Amniotic epithelial cell (primary cell): ENCODE measurements around the gene CPE.
A peak's percentile ranks its signal among the peaks of the same experiment; 100 is the strongest.
"Not testable (repeated sequence)": the region's sequence is repeated elsewhere in the genome, so short reads cannot be mapped to it uniquely, and the experiment has no call there.

Experiments used
- DNase-seq: peaks from one replicate; pipeline ENCODE4 v3.0.0-alpha.2; 2010; ENCODE audit warnings: low read depth

The CPE gene

DNA sequence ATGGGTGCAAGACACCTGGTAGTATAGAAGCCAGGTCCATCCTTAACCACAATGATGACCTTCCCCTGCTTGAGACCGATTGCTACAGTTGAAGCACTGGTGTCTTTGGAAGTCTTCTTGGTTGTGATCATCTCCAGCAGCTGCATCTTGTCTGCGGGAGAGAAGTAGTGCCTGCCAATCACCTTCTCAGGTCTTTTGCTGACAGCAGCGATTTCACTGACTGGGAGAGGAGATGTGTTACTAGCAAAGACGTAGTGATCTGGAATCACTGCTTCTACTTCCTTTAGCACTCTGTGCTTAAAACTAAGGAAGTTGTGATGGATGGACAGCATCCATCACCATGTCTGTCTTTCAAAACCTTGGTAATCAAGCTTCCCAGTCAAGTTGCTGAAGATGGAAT, 25.9 kb downstream of the CPE start:
- DNase-seq: no peak

GRCh38 chr4:165410214-165410613, 31.4 kb downstream of the CPE start:
- DNase-seq: no peak

- no peak for DNase-seq
These were observed 37.1 kb downstream of the CPE start for GRCh38 chr4:165415910-165416309.

DNA sequence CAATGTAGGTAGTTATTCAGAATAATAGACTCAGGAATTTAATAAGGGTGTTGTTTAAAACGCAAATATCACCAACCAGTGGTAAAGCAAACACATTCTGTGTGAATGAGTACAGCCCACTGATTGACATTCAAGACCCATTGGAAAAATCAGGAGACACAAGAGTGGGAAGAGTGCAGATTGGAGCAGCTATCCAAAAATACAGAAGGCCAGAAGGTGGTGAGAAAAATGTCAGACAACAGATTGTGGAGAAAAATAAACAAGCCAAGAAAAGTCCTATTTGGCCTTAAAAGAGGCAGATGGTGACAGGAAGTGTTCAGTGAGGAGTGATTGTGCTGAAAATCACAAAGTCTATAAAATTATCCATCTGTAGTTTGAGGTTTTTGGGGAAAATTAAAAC, 39.3 kb downstream of the CPE start:
- no peak for DNase-seq

GRCh38 chr4:165425629-165426028, 46.8 kb downstream of the CPE start:
- no peak for DNase-seq

DNA sequence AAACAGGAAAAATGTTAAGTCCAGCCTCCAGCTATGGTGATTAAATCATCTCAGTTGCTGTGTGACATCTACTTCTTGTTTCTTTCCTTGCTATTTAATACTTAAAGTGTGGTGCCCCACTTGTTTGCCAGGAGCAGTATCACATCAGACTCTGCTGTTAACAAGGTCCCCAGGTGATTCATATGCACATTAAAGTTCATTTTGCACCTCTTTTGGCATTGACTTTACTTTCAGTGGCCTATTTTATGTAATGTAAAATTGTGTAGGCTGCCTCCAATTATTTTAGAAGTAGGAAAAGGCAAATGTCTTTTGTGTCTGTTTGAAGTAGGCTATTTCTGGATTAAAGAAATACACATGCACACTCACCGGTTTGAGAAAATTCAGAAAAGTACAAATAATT, 47.5 kb downstream of the CPE start:
- DNase-seq: no peak

- DNase-seq: no peak
These were observed 48.0 kb downstream of the CPE start for GRCh38 chr4:165426823-165427222.

DNA sequence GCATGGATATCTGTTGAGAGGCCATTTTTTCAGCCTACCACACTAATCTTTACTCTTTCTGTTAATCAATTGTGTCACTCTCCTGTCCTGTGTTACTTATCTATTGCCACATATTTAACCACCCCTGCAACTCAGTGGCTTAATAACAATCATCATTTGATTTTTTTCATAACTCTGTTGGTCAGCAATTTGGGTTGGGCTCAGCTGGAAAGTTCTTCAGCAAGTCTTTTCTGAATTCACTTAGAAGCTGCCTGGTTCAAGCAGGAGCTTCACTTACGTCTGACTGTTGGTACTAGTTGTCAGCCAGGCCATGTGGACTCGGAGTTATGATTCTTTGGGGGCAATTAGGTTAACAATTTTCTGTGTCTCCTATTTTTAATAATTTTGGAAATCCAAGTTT, 50.1 kb downstream of the CPE start:
- no peak for DNase-seq

- peak; percentile 33 for DNase-seq
These were observed 54.7 kb downstream of the CPE start for GRCh38 chr4:165433529-165433928.

DNA sequence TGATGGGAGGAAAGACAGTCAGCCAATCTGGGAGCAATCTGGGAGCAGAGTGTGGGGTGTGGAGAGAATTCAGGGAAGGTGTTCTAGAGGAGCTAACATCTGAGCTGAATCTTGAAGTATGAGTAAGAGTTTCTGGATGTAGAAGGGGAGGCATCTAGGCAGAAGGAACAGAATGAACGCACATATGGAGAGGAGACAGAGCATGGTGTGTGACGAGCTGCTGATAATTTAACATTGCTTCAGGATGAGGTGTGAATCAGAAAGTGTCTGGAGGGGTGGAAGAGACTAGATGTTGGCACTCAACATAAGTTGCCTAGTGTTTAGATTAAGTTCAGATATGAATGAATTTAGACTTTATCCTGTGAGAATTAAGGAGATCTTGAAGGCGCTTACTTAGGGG, 58.9 kb downstream of the CPE start:
- DNase-seq: no peak

- no peak for DNase-seq
These were observed 60.5 kb downstream of the CPE start for GRCh38 chr4:165439344-165439743.

DNA sequence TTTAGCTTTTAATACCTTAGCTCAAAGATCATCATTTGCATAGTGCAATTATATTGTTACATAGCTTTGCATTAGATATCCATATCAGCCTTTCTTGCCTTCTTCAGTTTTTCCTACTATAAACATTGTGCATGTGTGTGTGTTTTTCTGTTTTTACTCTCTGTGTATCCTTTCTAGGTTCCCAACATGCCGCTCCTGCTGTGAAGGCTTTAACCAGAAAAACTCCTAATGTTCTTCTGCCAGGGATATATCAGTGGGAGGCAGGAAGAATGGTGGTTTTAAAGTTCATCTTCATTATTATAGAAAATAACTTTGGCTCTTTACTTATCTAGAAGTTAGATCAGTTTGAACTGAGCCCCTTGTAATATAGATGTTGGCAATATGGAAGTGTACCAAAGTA, 61.2 kb downstream of the CPE start:
- no peak for DNase-seq

DNA sequence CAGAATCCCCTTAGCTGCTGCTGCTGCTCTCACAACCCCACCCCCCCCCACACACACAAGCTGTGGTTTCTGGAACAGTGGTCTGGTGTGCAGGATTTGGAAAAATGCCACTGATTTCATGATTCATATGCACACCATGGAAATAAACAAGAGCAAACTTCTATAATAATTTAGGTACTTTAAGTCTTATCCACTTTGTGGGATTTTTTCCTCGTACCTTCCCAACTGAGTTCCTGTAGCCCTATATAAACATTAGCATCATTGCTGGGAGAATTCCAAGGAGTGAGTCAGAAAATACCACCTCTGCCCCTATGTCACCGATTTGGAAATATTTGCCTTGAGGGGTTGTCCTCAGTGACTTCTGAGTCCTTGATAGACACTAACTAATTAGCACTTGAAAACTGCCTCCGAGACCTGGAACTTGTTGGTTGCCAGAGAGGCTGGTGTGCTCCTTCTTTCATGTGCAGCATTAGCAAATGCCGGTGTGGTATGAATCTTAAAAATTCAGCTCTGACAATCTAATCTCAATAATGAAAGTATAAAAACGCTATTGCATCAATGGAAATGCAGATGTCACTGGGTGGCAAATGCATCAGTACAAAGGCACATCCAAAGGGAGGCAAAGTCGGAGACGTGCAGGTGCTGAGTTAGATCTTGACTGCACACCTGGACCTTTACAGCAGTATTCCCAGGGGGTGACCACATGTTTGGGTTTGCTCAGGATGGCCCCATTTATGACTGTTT, 61.8 kb downstream of the CPE start:
- peak; percentile 93 for DNase-seq

DNA sequence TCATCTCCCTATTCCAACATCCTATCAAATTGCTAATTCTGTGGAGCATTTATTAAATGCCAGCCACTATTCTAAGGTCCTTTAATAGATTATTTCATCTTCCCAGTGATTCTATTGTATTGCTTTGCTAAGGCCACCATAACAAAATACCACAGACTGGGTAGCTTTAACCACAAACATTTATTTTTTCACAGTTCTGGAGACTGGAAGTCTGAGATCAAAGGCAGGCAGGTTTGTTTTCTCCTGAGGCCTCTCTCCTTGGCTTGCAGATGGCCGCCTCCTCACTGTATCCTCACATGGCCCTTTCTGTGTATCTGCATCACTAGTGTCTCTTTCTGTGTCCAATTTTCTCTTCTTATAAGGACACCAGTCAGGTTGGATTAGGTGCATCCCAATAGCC, 64.5 kb downstream of the CPE start:
- no peak for DNase-seq

GRCh38 chr4:165448700-165449099, 69.9 kb downstream of the CPE start:
- no peak for DNase-seq

DNA sequence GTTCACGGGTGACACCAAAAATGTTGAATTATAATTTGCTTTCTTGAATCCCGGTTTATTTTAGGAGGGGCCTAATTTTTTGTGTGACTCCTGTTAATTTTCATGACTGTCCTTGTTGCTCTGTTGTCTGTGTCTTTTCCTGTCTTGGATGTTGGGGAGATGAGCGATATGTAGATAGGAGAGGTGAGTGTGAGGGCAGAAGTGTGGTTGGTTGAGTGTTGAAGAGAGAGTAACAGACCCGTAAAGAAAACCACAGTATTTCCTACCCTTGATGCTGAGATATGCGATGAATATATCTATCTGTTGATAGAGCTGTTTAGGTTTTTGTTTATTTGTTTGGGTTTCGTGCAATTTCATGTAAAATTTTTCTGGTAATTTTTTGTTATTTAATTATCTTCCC, 70.5 kb downstream of the CPE start:
- no peak for DNase-seq

DNA sequence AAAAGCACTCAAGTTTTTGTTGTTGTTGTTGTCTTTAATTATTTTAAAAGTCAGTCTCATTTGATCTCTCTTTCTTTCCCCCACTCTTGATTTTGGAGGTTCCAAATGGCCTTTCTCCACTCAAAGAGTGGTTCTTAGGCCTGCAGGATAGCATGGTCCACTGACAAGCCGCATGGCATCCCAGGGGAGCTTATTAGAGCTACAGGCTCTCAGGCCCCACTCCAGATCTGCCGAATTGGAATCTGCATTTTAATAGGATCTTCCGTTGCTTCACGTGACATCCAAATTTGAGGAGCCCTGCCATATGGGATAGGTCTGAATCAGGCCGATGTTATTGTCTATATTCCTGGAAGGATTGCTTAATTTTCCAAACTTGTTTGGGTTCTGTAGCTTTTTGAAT, 72.1 kb downstream of the CPE start:
- no peak for DNase-seq

DNA sequence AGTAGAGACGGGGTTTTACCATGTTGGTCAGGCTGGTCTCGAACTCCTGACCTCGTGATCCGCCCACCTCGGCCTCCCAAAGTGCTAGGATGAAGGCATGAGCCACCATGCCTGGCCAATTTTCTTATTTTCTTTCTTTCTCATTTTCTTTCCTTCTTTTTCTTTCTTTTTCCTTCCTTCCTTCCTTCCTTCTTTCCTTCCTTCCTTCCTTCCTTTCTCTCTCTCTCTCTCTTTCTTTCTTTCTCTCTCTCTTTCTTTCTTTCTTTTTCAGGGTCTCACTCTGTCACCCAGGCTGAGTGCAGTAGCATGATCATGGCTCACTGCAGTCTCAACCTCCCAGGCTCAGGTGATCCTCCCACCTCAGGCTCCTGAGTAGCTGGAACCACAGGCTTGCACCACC, 74.3 kb downstream of the CPE start:
- not testable (repeated sequence) for DNase-seq

DNA sequence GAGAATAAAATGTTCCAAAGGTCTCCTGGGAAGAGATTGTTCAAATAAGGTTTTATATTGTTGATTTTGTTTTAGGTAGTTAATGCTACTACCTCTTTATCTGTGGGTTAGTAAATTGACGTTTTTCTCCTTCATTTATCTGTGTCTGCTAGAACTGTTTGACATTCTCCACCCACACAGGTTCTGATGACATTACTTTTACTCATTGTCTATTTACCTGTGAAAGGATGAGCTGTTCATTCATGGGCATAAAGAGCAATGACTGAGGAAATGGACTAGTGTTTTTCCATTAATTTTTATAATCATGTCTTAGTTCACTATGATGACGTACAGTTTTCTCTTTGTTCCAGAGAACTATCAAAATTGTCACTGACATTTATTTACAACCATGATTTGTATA, 75.6 kb downstream of the CPE start:
- no peak for DNase-seq

- DNase-seq: no peak
These were observed 79.0 kb downstream of the CPE start for GRCh38 chr4:165457793-165458192.

DNA sequence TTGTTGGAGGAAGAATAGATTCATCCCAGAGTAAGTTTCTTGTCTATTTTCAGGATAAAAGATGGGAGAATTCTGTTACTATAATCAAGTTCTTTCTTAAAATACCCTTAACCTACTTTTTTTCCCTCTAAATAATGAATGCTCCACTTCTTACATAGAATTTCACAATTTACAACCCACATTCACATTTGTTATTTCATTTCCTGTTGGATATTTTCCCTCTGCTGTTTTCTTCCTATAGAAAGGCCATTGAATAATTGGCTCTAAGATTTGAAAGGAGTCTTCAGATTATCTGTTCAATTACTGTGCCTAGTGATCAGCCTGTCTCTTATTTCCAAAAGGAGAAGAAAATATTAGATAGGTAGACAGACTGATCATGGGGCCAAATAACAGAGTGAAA, 79.7 kb downstream of the CPE start:
- no peak for DNase-seq

DNA sequence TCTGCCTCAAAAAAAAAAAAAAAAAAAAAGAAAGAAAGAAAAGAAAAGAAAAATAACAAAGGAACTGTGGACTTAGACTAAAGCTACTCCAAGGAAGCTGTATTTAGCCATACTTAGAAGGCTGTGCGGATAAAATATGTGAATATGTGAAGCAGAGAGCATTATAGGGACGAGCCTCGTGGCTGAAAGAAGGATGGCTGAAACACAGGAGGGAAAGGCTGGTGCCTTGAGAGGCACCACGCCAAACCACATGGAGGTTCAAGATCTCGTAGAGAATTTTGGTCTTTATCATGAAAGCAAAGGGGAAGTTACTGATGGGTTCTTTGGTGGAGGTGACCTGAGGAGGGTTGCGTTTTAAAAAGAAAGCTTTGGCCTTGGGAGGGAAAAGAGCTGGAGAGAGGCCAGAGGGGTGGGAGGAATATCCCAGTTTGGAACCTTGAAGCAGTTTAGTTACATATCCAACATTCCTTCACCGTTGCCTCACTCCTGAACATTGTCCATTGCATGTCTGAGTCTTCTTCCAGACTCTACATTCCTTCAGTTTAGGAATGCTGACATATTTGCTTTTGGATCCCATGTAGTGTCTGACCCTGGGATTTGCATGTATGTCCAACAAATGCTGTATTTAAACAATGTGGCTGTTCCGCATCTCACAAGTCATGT, 82.5 kb downstream of the CPE start:
- peak; percentile 81 for DNase-seq

GRCh38 chr4:165462009-165462408, 83.2 kb downstream of the CPE start:
- no peak for DNase-seq

- no peak for DNase-seq
These were observed 85.6 kb downstream of the CPE start for GRCh38 chr4:165464376-165464775.
